NCI-H2029 treated with DMSO at 0.1 percent for 48 hours (cell line): ENCODE results near the gene AZI2.

Experiments used
- DNase-seq: peaks from one replicate; lab custom pipeline; 2025; lab: John Stamatoyannopoulos, UW

Gene AZI2

DNA sequence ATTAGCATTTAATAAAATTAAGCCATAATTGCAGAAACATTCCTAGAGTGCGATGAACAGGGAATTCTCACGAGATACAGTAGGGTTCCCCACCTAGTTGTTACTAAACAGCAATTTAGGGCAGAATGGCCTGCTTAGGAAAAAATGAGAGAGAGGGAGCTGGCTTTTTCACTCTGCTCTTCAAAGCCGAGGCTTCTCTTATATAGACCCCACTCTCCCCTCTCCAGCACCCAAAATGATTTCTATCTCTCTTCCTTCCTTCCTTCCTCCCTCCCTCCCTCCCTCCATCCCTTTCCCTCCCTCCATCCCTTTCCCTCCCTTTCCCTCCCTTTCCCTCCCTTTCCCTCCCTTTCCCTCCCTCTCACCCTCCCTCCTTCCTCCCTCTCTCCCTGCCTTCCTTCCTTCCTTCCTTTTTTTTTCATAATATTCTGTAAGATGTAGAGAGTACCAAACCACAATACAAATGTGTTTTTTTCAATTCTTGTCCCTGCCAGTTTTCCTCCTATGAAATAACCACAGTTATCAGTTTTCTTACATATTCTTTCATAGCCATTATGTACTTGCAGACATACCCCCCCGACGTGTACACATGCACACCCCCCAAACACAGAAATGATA lies 48.2 kb downstream of the AZI2 start:
- no peak for DNase-seq

DNA sequence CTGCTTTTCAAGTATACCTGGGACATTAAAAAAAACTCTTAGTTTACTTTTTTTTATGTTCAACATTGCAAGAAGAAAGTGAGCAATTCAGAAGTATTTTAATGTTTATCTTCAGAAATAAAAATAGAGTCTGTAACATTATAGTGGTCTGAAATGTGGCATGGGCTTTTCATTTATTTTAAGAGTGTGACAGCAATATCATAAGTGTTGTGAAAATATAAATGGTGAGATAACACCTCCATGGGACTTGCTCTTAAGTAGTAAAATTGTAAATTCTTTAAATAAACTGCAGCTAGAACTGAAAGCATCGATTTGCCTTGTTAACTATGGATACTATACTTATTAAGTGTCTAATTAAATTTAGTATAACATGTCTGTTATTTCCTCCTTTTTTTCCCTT lies 48.9 kb downstream of the AZI2 start:
- no peak for DNase-seq

DNA sequence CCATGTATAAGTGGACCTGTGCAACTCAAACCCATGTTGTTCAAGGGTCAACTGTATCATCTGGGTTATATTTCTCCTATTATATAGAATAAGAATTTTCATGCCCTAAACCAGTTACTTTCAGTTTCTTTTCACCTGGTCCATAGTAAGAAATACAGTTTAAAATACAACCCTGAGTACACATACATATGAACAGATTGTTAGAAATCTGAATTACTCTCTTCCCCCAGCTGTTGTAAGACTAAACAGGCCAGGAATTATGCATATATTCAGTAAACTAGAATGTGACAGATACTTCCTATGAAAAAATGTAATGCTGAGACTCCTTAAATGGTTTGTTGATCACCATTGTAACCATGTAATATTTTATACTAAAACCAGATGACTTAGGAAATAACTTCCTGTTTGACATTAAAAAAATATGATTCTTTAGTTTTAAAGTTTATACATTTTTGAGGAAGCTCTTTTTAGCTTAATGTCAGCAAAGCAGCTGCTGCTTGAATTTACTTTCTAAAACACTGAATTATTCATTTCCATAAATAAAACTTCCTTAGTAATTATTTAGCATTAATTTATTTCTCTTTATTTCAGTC lies 52.6 kb downstream of the AZI2 start:
- DNase-seq, result no peak

DNA sequence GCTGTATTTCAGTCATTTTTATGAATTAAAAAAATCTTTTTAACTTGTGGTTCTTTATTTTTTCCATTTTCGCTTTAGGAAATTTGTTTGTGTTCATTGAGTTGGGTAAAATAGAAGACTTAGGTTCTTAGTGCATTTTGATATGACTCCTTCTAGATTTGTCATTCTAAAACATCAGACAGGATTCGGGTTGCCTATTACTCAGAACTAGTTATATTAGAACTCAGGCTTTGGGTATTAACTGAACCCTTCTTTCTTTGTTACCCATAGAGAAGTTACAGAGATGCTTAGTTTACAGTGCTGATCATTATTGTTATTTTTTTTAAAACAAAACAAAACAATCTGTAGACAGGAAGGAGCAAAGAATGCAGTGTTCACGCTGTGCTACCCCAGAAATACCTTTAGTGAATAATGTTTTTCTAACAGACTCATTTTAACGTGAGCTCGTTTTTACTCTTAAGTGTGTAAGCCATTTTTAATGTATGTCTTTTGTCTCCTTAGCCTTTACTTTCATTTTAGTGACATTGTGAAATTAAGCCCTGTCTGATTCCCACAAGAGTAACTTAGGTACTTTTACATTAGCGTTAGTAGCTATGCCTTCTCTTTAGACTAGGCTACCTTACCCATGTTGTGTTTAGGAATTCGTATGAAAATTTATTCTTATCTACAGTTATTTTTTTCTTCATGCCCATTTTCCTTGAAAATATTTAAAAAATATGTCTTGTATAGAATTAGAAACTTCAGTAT lies 53.8 kb downstream of the AZI2 start:
- DNase-seq, result no peak

DNA sequence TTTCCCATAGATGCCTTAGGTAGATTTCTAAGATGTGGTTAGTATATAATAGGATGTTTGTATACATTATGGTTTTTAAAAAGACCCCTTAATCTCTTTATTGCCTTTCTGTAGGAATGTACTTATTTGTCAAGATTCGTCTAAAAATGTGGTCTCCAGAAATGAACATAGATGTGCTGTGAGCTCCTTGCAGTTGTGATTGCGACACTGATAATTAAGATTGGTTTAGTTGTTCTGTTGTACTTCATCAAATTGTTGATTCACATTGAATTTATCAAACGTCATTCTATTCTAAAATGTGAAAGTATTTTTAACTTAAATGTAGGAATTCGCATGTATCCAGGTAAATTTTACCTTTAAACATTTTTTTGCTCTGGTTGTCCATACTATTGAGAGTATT lies 56.0 kb downstream of the AZI2 start:
- DNase-seq, result no peak

DNA sequence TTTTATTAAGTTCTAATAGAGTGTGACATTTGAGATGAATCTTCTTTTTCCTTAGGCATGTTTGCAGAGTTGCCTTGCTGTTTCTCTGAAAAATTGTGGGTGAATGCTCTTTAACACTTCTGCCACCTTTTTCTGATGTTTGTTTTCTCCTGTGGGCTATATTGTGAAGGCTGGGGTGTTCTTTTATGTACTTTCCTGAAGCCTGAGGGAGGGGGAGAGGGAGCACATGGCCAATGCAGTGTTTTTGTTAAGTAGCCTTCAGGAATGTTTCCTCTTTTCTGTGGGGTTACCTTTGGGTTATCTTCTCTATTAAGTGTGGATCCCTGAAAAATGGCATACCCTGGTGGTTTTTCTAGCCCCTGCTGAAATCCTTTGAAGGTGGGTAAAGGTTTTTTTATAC lies 57.0 kb downstream of the AZI2 start:
- no peak for DNase-seq

DNA sequence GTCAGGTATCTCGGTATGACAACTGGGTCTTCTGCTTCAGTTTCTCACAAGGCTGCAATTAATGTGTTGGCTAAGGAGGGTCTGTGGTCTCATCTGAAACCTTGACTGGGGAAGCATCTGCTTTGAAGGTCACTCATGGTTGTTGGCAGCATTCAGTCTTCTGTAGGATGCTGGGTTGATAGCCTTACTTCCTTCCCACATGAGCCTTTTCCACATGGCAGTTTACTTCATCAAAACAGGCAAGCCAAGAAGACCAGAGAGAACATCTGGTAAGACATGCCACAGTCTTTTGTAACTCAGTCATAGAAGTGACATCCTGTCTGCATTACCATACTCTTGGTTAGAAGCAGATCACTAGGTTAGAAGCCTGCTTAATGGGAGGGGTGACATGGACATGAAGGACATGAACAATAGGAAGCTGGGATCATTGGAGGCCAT lies 57.7 kb downstream of the AZI2 start:
- no peak for DNase-seq

DNA sequence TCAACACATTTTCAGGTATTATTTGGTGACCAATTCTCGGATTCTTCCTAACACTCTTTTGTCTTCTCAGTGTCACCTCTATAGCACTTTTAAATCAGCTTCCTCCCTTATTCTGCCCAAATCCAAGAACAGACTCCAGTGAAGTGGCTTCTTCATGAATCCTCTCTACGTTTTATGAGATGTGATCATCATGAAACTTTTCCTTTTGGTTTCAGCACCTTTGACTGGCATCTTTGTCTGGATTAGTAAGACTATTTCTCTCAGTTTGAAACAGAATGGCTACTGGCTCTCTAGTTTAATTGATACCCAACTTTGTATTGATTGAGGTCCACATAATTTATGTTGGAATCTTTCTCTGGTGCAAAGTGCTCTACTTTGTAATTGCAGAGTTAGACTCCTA lies 61.6 kb downstream of the AZI2 start:
- DNase-seq, result no peak

DNA sequence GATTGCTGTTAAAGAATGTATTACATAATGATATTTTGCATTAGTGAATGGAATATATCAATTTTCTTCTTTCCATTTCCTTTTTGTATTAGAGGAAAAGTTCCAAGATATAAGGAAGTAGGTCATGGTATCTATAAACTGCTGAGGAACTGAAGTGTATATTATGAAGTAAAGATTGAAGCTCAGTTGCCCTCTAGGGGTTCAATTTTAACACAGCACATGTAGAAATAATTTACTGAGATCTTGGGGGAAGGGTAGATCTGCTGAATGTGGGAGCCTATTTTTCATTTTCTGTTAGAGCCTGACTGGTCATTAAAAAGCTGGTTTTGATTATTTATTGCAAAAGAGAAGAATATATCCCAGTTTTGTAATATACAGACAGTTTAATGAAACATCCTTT lies 62.0 kb downstream of the AZI2 start:
- DNase-seq, result peak; percentile 44

DNA sequence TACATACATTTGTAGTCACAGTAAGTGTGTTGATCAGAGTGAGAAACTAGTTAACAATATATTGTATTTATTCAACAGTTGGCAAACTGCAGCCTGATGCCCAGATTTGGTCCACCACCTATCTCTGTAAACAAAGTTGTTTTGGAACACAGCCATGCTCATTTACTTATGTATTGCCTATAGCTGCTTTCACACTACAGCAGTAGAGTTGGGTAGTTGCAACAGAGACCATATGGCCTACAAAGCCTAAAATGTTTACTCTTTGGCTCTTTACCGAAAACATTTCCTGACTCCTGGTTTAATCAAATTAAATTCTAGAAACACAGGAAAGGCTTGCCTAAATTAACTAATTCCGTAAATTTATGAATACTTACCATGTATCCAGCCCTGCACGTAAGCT lies 67.8 kb downstream of the AZI2 start:
- DNase-seq, result no peak

DNA sequence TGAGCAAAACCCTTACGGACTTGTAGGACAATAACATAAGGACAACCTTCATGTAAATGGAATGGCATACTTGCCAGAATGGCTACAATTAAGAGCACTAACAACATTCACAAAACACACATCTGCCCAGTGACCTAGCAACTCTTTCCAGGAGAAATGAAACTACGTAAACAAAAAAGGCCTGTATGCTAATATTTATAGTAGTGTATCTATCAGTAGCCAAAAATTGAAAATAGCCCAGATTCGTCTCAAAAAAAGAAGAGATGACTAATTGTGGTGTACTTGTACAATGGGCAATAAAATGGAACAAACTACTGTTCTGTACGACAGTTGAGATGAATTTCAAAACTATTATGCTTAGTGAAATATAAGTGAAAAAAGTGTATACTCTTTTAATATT lies 68.9 kb downstream of the AZI2 start:
- peak; percentile 17 for DNase-seq

DNA sequence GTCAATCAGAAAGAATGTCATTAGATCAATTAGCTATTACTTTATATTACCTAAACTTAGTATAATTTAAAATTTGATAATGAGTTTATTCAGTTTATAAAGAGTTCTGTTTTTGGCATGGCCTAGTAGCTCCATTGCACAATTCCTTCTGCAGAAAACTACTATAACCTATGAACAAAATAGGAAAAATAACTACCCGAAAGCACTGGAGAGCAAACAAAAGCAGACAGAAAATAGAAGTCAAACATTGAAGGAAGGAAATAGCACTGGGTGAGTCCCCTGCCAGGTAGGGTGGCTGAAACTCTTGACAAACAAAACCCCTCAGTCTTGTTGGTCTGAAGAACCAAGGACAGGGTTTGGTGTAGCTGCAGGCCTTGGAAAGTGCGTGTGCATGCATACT lies 69.7 kb downstream of the AZI2 start:
- no peak for DNase-seq

DNA sequence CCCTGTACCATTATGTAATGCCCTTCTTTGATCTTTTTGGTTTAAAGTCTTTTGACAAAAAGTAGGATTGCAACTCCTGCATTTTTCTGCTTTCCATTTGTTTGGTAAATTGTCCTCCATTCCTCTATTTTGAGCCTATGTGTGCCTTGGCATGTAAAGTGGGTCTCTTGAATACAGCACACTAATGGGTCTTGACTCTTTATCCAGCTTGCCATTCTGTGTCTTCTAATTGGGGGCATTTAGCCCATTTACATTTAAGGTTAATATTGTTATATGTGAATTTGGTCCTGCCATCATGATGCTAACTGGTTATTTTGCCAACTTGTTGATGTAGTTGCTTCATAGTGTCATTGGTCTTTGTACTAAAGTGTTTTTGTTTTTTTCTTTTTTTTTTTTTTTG lies 74.8 kb downstream of the AZI2 start:
- no peak for DNase-seq
